Progenitor cell of endocrine pancreas (in vitro differentiated cells): Measurements from ENCODE around the gene POGZ. TPM values are rescaled to one million over a fixed set of nuclear protein-coding genes. Genes with fewer than 3 reads are reported as not detected.

Experiments used
- DNase-seq: peaks from one replicate; pipeline ENCODE4 v3.0.0; 2021; ENCODE audit warnings: low spot score; ENCODE audit not compliant: unreplicated experiment
- H3K27ac Mint-ChIP-seq: 2 replicates; pipeline ENCODE4 v1.8.0; 2021; ENCODE audit warnings: mild to moderate bottlenecking, moderate library complexity, mixed read lengths
- H3K27me3 Mint-ChIP-seq: 2 replicates; pipeline ENCODE4 v1.8.0; 2021; ENCODE audit warnings: mixed read lengths
- H3K36me3 Mint-ChIP-seq: 2 replicates; pipeline ENCODE4 v1.8.0; 2022; ENCODE audit warnings: mixed read lengths; ENCODE audit not compliant: insufficient read depth
- H3K4me1 Mint-ChIP-seq: 2 replicates; pipeline ENCODE4 v1.8.0; 2021; ENCODE audit warnings: low read depth, mixed read lengths
- H3K4me3 Mint-ChIP-seq: 2 replicates; pipeline ENCODE4 v1.8.0; 2021; ENCODE audit warnings: low read depth, mild to moderate bottlenecking, moderate library complexity, mixed read lengths
- H3K9me3 Mint-ChIP-seq: 2 replicates; pipeline ENCODE4 v1.8.0; 2021; ENCODE audit warnings: low read depth, mixed read lengths
- total RNA-seq: library from RNA; stranded (reverse); gene quantifications from 2 replicates; pipeline ENCODE4 v1.2.1, GENCODE V29; 2021
- TF ChIP-seq, protein P1 (sequence below): fragments of 200-600 bp; sonication (generic); IDR thresholded peaks from one replicate; pipeline ENCODE4 v1.5.0; 2021; ENCODE audit warnings: antibody characterized with exemption, mild to moderate bottlenecking; ENCODE audit not compliant: unreplicated experiment

The POGZ gene
- total RNA-seq, 1 donor from 2014 or later: 188 TPM

DNA sequence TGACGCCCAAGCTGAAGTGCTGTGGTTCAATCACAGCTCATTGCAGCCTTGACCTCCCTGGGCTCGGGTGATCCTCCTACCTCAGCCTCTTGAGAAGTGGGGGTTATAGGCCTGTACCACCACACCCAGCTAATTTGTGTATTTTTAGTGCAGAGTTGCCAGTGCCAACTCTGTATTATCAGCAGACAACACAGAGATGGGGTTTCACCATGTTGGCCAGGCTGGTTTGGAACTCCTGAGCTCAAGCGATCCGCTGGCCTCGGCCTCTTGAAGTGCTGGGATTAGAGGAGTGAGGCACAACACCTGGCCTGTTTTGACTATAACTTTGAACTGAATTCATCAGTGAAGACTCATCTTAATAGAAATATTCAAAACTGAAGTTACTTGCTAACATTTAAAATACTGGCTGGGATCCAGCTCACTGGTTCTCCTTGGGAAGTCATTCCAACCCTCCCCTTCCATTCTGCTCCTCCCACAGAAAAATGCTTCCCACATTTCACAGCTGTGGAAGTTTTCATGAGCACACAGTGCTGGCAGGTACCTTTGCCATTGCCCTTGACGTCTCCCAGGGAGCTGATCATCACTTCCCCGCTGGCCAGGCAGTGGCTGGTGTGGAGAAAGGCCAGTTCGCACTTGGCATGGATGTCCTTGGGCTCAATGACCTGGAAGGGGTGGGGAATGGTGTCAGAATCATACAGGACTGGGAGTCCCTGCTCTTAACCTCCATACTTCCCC is 91.5 kb downstream of the POGZ start:
- Mint-ChIP-seq H3K27ac (no peak overlapping the region), H3K9me3 (peaks cover 13% of the 10 kb centered on the region), H3K4me1 (peaks cover 12% of the 10 kb centered on the region), H3K36me3 (peaks cover 24% of the 10 kb centered on the region), H3K27me3 (no peaks in the 10 kb centered on the region), H3K4me3 (no peak overlapping the region)
- no peak for DNase-seq
- TF ChIP-seq, protein P1, sequence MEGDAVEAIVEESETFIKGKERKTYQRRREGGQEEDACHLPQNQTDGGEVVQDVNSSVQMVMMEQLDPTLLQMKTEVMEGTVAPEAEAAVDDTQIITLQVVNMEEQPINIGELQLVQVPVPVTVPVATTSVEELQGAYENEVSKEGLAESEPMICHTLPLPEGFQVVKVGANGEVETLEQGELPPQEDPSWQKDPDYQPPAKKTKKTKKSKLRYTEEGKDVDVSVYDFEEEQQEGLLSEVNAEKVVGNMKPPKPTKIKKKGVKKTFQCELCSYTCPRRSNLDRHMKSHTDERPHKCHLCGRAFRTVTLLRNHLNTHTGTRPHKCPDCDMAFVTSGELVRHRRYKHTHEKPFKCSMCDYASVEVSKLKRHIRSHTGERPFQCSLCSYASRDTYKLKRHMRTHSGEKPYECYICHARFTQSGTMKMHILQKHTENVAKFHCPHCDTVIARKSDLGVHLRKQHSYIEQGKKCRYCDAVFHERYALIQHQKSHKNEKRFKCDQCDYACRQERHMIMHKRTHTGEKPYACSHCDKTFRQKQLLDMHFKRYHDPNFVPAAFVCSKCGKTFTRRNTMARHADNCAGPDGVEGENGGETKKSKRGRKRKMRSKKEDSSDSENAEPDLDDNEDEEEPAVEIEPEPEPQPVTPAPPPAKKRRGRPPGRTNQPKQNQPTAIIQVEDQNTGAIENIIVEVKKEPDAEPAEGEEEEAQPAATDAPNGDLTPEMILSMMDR: no peak

DNA sequence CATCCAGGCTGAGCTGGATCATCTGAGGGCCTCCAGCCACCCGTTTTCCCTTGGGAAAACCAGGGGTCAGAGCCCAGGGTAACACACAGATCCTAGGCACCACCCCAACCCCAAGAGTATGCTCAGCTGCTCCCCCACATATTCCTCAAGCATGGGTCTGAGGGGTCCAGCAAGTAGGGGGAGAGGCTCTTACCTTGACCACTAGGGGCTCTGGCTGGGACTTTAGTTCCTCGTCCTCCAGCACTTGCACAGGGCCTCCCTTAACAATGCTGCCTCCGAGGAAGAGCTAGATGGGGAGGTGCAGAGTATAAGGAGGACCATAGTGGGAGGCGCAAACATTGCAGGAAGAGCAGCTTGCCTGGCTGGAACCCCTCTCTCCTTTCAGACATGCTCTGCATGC is 94.3 kb downstream of the POGZ start:
- no peaks in the 10 kb centered on the region for H3K27me3 Mint-ChIP-seq
- H3K4me3 Mint-ChIP-seq: no peak overlapping the region
- H3K4me1 Mint-ChIP-seq: no peaks in the 10 kb centered on the region
- TF ChIP-seq, protein P1: no peak
- no peak for DNase-seq
- H3K9me3 Mint-ChIP-seq: peaks cover 24% of the 10 kb centered on the region
- no peak overlapping the region for H3K27ac Mint-ChIP-seq
- H3K36me3 Mint-ChIP-seq: peaks cover 36% of the 10 kb centered on the region

DNA sequence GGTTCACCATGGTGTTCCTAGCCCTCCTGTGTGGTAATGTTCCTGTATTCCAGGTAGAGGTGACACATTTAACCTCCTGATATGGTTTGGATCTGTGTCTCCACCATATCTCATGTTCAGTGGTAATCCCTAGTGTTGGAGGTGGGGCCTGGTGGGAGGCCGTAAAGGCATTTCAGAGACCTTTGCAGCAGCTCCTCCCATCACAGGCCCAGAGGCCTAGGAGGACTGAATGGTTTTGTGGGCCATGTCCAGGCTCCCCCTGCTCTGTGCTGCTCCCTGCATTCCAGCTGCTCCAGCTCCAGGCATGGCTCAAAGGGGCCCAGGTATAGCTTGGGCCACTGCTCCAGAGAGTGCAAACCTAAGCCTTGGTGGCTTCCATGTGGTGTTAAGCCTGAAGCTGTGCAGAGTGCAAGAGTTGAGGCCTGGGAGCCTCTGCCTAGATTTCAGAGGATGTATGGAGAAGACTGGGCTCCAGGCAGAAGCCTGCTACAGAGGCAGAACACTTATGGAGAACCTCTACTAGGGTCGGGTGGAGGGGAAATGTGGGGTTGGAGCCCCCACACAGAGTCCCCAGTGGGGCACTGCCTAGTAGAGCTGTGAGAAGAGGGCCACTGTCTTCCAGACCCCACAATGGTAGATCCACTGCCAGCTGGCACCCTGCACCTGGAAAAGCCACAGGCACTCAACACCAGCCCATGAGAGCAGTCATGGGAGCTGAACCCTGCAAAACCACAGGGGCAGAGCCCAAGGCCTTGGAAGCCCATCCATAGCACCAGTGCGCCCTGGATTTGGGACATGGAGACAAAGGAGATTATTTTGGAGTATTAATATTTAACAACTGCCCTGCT is 96.8 kb downstream of the POGZ start:
- no peaks in the 10 kb centered on the region for H3K4me1 Mint-ChIP-seq
- DNase-seq: no peak
- H3K4me3 Mint-ChIP-seq: no peak overlapping the region
- TF ChIP-seq, protein P1: no peak
- no peaks in the 10 kb centered on the region for H3K27me3 Mint-ChIP-seq
- H3K9me3 Mint-ChIP-seq: peaks cover 24% of the 10 kb centered on the region
- no peak overlapping the region for H3K27ac Mint-ChIP-seq
- H3K36me3 Mint-ChIP-seq: peaks cover 35% of the 10 kb centered on the region

DNA sequence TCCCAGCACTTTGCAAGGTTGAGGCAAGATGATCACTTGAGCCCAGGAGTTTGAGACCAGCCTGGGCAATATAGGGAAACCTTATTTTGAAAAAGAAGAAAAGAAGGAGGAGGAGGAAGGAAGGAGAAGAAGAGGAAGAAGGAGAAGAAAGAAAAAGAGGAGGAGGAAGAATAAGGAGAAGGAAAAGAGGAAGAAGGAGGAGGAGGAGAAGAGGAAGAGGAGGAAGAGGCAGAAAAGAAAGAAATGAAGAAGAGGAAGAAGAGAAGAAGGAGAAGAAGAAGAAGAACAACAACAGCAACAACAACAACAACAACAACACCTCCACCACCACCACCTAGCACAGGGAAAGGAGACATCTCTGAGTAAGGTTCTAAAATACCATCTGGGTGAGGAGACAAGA is 97.4 kb downstream of the POGZ start:
- peaks cover 33% of the 10 kb centered on the region for H3K36me3 Mint-ChIP-seq
- H3K9me3 Mint-ChIP-seq: peaks cover 24% of the 10 kb centered on the region
- no peak overlapping the region for H3K27ac Mint-ChIP-seq
- no peaks in the 10 kb centered on the region for H3K27me3 Mint-ChIP-seq
- DNase-seq: no peak
- no peak overlapping the region for H3K4me3 Mint-ChIP-seq
- no peaks in the 10 kb centered on the region for H3K4me1 Mint-ChIP-seq
- TF ChIP-seq, protein P1: no peak

DNA sequence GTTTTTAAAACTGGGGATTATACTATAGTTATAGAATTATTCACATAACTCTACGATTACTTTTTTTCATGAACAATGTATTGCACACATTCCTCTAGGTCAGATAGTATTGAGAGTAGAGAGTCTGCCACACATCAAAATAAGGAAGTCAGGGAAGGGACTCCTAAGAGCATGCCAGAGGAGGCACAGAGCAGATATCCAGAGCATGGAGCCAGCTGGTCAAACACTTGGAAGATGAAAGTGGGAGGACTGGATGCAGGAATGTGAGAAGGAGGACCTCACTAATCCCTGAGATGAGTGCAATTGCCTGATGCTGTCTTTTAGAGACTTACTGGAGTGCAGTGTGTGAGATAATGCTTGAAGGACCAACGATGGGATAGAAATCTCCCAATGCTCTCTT is 102.6 kb downstream of the POGZ start:
- Mint-ChIP-seq H3K9me3 (peaks cover 6% of the 10 kb centered on the region), H3K27me3 (no peaks in the 10 kb centered on the region), H3K4me3 (no peak overlapping the region), H3K36me3 (peaks cover 6% of the 10 kb centered on the region), H3K27ac (no peak overlapping the region), H3K4me1 (no peaks in the 10 kb centered on the region)
- TF ChIP-seq, protein P1: no peak
- DNase-seq: no peak

Other genes starting within 250 kb of the POGZ start
- 163 and 177 TPM in 2 replicates for gene PSMD4, start 204.8 kb downstream of the POGZ start, total RNA-seq
- gene ZNF687, start 177.2 kb downstream of the POGZ start, total RNA-seq: 43.0 and 45.0 TPM in 2 replicates
- gene PI4KB, start 132.1 kb downstream of the POGZ start, total RNA-seq: 52.1 and 55.1 TPM in 2 replicates
- 96.0 and 97.5 TPM in 2 replicates for gene RFX5, start 112.2 kb downstream of the POGZ start, total RNA-seq
- gene SELENBP1, start 86.8 kb downstream of the POGZ start, total RNA-seq: 56.2 and 57.0 TPM in 2 replicates
- gene PSMB4, start 59.9 kb downstream of the POGZ start, total RNA-seq: 227 and 235 TPM in 2 replicates
- gene CGN, start 51.9 kb upstream of the POGZ start, total RNA-seq: 127 and 128 TPM in 2 replicates
- 12.5 and 14.4 TPM in 2 replicates for gene TUFT1, start 80.8 kb upstream of the POGZ start, total RNA-seq
- 50.0 and 50.3 TPM in 2 replicates for gene SNX27, start 152.6 kb upstream of the POGZ start, total RNA-seq